GM12878 (cell line): ENCODE results near the gene NDUFB11. TPM values are rescaled to one million over a fixed set of nuclear protein-coding genes. Genes with fewer than 3 reads are reported as not detected.

ENCODE experiments used
- ATAC-seq: fragments of 200-7000 bp; cut with Tn5 transposase; 3 replicates; pipeline ENCODE4 v1.9.1; 2020; ENCODE audit warnings: mild to moderate bottlenecking, moderate library complexity
- BruUV-seq: library from RNA; stranded (reverse); fragments of 400-500 nt; replicated peaks from 2 replicates; lab custom pipeline; 2021; lab: Mats Ljungman, UMichigan
- CTCF ChIA-PET: fragments of 300-600 bp; sonication (Branson Sonifier 250); formaldehyde crosslinking; extraction: SDS; loops from one replicate; lab custom pipeline; 2021; ENCODE audit warnings: inconsistent platforms; lab: Yijun Ruan, JAX
- POLR2A ChIA-PET: fragments of 350-600 bp; formaldehyde crosslinking; extraction: SDS; loops from one replicate; lab custom pipeline; 2021; ENCODE audit warnings: inconsistent platforms; lab: Charles Lee
- RAD21 ChIA-PET: fragments of 300-600 bp; sonication (Branson Sonifier 250); formaldehyde crosslinking; loops from one replicate; lab custom pipeline; 2023; ENCODE audit warnings: antibody characterized with exemption; ENCODE audit not compliant: unreplicated experiment; lab: Charles Lee
- SMC1A ChIA-PET: fragments of 300-600 bp; sonication (Branson Sonifier 250); formaldehyde crosslinking; loops from one replicate; lab custom pipeline; 2023; ENCODE audit not compliant: unreplicated experiment, uncharacterized antibody; lab: Charles Lee
- DNase-seq: peaks from one replicate; pipeline ENCODE4 v3.0.0-alpha.2; 2011; ENCODE audit warnings: low read depth, low spot score
- FAIRE-seq: peaks from 3 replicates; lab custom pipeline; 2011; peaks lifted over from hg19 to GRCh38; lab: Jason Lieb, UNC
- H2AFZ ChIP-seq: 2 replicates; pipeline ENCODE4 v1.6.0; 2011; ENCODE audit warnings: low read depth, low read length, control low read depth; ENCODE audit not compliant: control insufficient read depth
- H3K27ac ChIP-seq: 2 replicates; pipeline ENCODE4 v1.5.1; 2011; ENCODE audit warnings: control low read depth; ENCODE audit not compliant: control insufficient read depth, insufficient read depth
- H3K27me3 ChIP-seq, 2 experiments: replicated peaks in 1 of 2; 2 replicates each; pipeline versions ENCODE4 v1.6.0 to v1.6.1; 2011; ENCODE audit warnings: low read length in 1 of 2; ENCODE audit not compliant: control insufficient read depth in 2 of 2, insufficient read depth in 2 of 2
- H3K36me3 ChIP-seq, 2 experiments: 2 replicates each; pipeline ENCODE4 v1.5.1; 2011; ENCODE audit warnings: low read length in 1 of 2; ENCODE audit not compliant: control insufficient read depth in 2 of 2, insufficient read depth in 2 of 2
- H3K4me1 ChIP-seq: 2 replicates; pipeline ENCODE4 v1.6.1; 2011; ENCODE audit warnings: mild to moderate bottlenecking, low read length, moderate library complexity, mixed read lengths; ENCODE audit not compliant: control insufficient read depth, insufficient read depth
- H3K4me2 ChIP-seq: 2 replicates; pipeline ENCODE4 v1.6.0; 2011; ENCODE audit warnings: control low read depth; ENCODE audit not compliant: control insufficient read depth, insufficient read depth
- H3K4me3 ChIP-seq: fragments of 200-600 bp; sonication (generic); 2 replicates; pipeline ENCODE4 v1.5.1; 2016
- H3K79me2 ChIP-seq: 2 replicates; pipeline ENCODE4 v1.6.0; 2011; ENCODE audit warnings: low read length; ENCODE audit not compliant: control insufficient read depth, insufficient read depth
- H3K9ac ChIP-seq: 2 replicates; pipeline ENCODE4 v1.8.0; 2011; ENCODE audit warnings: low read length, control low read depth, mixed read lengths; ENCODE audit not compliant: control insufficient read depth, insufficient read depth
- H3K9me3 ChIP-seq: replicated peaks from 3 replicates; pipeline ENCODE4 v1.5.1; 2011; ENCODE audit warnings: mild to moderate bottlenecking, low read length; ENCODE audit not compliant: control insufficient read depth, insufficient read depth
- H4K20me1 ChIP-seq: 2 replicates; pipeline ENCODE4 v1.6.0; 2011; ENCODE audit not compliant: control insufficient read depth, insufficient read depth
- BRCA1 ChIP-seq: IDR thresholded peaks from 2 replicates; pipeline ENCODE4 v1.6.1; 2011; ENCODE audit warnings: low read depth, low read length, improper control_type of control experiment
- IRF4 ChIP-seq: IDR thresholded peaks from 2 replicates; pipeline ENCODE4 v1.6.1; 2011; ENCODE audit warnings: low read depth, low read length
- SMC3 ChIP-seq: IDR thresholded peaks from 2 replicates; pipeline ENCODE4 v1.6.1; 2011; ENCODE audit warnings: low read length, improper control_type of control experiment, borderline replicate concordance
- YY1 ChIP-seq: IDR thresholded peaks from 2 replicates; pipeline ENCODE4 v1.6.1; 2011; ENCODE audit warnings: low read depth, mild to moderate bottlenecking, low read length
- WGBS: methylation state at CpG from one replicate; pipeline ENCODE4 v1.1.6; 2016; ENCODE audit warnings: low lambda C conversion rate; ENCODE audit not compliant: insufficient replicate concordance, insufficient coverage; ENCODE audit errors: missing lambda C conversion rate; 5-methylcytosine and 5-hydroxymethylcytosine counted together
- in situ Hi-C: fragments of 300-500 bp; cut with MboI; formaldehyde crosslinking; loops from 9 replicates; pipeline ENCODE4 v1.14.3; 2018; ENCODE audit warnings: mixed read lengths
- intact Hi-C: fragments of 100-400 bp; cut with micrococcal nuclease; formaldehyde crosslinking; loops from one replicate; pipeline ENCODE4 v1.14.2; 2022; ENCODE audit not compliant: unreplicated experiment
- polyA plus RNA-seq, 11 experiments: library from polyadenylated mRNA; depleted of rRNA in 4 of 11; unstranded in 6 of 11; stranded (reverse) in 5 of 11; fragments of >200 nt; fragmentation: Nextera tagmentation in 4 of 11; fragmentation: Illumina TruSeq in 1 of 11; extraction: Ambion mirVana in 4 of 11; extraction: Trizol in 1 of 11; gene quantifications; 1 replicate in 1 of 11; 2 replicates in 10 of 11; pipeline versions ENCODE4 v1.2.1 to v1.2.3, GENCODE V29; 2011 to 2016; ENCODE audit warnings: inconsistent platforms in 2 of 11, missing spikeins in 2 of 11, low read depth in 1 of 11
- total RNA-seq, 4 experiments: library from RNA; depleted of rRNA in 3 of 4; stranded (reverse); fragments of >200 nt in 3 of 4; fragmentation: Illumina TruSeq in 1 of 4; extraction: Trizol in 1 of 4; gene quantifications; 2 replicates each; pipeline versions ENCODE4 v1.2.1 to v1.2.3, GENCODE V29; 2013 to 2021
- TF ChIP-seq, protein P1 (sequence below): fragments of 450-650 bp; IDR thresholded peaks from 2 replicates; pipeline ENCODE4 v1.6.1; 2017; ENCODE audit warnings: antibody characterized with exemption, mild to moderate bottlenecking, moderate library complexity

NDUFB11 gene
- total and polyA plus RNA-seq, 10 of the 15 experiments (the other 5 are each of a cell fraction or from before 2014, with no cell fraction given), result 16.1 to 202 (median 83.3) TPM

GRCh38 chrX:47093860-47094259 lies 50.6 kb downstream of the NDUFB11 start:
- Histone ChIP-seq H3K4me2 (no peak overlapping the region), H3K27ac (no peak overlapping the region), H3K27me3 (no peaks in the 10 kb centered on the region), H2AFZ (no peak overlapping the region), H3K4me3 (no peak overlapping the region), H4K20me1 (no peaks in the 10 kb centered on the region), H3K9ac (no peak overlapping the region), H3K36me3 (no peaks in the 10 kb centered on the region), H3K9me3 (no peaks in the 10 kb centered on the region), H3K4me1 (no peaks in the 10 kb centered on the region), H3K79me2 (no peaks in the 10 kb centered on the region)
- TF ChIP-seq SMC3, result no peak
- no peak for TF ChIP-seq YY1
- no peak for TF ChIP-seq BRCA1
- TF ChIP-seq, protein P1, sequence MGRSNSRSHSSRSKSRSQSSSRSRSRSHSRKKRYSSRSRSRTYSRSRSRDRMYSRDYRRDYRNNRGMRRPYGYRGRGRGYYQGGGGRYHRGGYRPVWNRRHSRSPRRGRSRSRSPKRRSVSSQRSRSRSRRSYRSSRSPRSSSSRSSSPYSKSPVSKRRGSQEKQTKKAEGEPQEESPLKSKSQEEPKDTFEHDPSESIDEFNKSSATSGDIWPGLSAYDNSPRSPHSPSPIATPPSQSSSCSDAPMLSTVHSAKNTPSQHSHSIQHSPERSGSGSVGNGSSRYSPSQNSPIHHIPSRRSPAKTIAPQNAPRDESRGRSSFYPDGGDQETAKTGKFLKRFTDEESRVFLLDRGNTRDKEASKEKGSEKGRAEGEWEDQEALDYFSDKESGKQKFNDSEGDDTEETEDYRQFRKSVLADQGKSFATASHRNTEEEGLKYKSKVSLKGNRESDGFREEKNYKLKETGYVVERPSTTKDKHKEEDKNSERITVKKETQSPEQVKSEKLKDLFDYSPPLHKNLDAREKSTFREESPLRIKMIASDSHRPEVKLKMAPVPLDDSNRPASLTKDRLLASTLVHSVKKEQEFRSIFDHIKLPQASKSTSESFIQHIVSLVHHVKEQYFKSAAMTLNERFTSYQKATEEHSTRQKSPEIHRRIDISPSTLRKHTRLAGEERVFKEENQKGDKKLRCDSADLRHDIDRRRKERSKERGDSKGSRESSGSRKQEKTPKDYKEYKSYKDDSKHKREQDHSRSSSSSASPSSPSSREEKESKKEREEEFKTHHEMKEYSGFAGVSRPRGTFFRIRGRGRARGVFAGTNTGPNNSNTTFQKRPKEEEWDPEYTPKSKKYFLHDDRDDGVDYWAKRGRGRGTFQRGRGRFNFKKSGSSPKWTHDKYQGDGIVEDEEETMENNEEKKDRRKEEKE, result no peak
- TF ChIP-seq IRF4, result no peak
- 38% methylated on average over 11 of the region's 11 CpGs for WGBS
- no TSS peak for BruUV-seq
- intact Hi-C loops, result loop anchor here (5.0 to 10.0 kb wide), 3 partner anchors 192 to 337 kb away; partner anchors contain the start of gene SLC9A7
- POLR2A ChIA-PET, result no interaction called here
- ATAC-seq, result no peak
- CTCF ChIA-PET, result interaction anchor here (0.6 to 2.3 kb wide), 23 partner anchors 12 to 689 kb away, joined by 3 to 12 read pairs (median 3); no protein-coding TSS in a partner anchor
- SMC1A ChIA-PET, result interaction anchor here (0.7 to 1.8 kb wide), 10 partner anchors 9 to 297 kb away, joined by 3 to 9 read pairs (median 4); no protein-coding TSS in a partner anchor
- DNase-seq, result no peak
- in situ Hi-C loops, result no loop called here
- RAD21 ChIA-PET, result interaction anchor here (0.9 to 1.8 kb wide), 3 partner anchors 190 to 297 kb away, joined by 3 to 8 read pairs (median 3); no protein-coding TSS in a partner anchor
- FAIRE-seq, result no peak
